ENCODE measurements around the gene SMYD3. TPM values are rescaled to one million over a fixed set of nuclear protein-coding genes. Genes with fewer than 3 reads are reported as not detected.

SMYD3 gene
- total RNA-seq, 1 donor from 2014 or later = 22.3 TPM

- no peak overlapping the region for H3K4me3 ChIP-seq
- DNase-seq (ENCODE audit: extremely low spot score in 2 of 2) = no peak
- intact Hi-C loops (cut with DNase I) = no loop called here
- TF ChIP-seq CTCF (IDR thresholded peaks at IDR 0.05) (no peak), POLR2AphosphoS5 (IDR thresholded peaks at IDR 0.05; ENCODE audit: insufficient read depth in 1 of 2, low read depth in 1 of 2) (no peak), POLR2A (IDR thresholded peaks at IDR 0.05) (no peak)
- no peaks in the 10 kb centered on the region for H3K9me3 ChIP-seq
- H3K36me3 ChIP-seq = no peaks in the 10 kb centered on the region
- no peaks in the 10 kb centered on the region for H3K4me1 ChIP-seq
- H3K27me3 ChIP-seq = no peaks in the 10 kb centered on the region
- no peak overlapping the region for H3K27ac ChIP-seq
Measured at GRCh38 chr1:246318036-246318359, 189.1 kb downstream of the SMYD3 start.

- intact Hi-C loops (cut with DNase I) = no loop called here
- H3K4me1 ChIP-seq = no peaks in the 10 kb centered on the region
- no peaks in the 10 kb centered on the region for H3K36me3 ChIP-seq
- H3K27me3 ChIP-seq = no peaks in the 10 kb centered on the region
- no peak for TF ChIP-seq POLR2AphosphoS5 (IDR thresholded peaks at IDR 0.05; ENCODE audit: insufficient read depth in 1 of 2, low read depth in 1 of 2)
- TF ChIP-seq CTCF (IDR thresholded peaks at IDR 0.05) = no peak
- TF ChIP-seq POLR2A (IDR thresholded peaks at IDR 0.05) = no peak
- no peak for DNase-seq (ENCODE audit: extremely low spot score in 2 of 2)
- no peak overlapping the region for H3K4me3 ChIP-seq
- H3K27ac ChIP-seq = no peak overlapping the region
- no peaks in the 10 kb centered on the region for H3K9me3 ChIP-seq
Measured at GRCh38 chr1:246317332-246318035, 189.6 kb downstream of the SMYD3 start.

- no peak for DNase-seq (ENCODE audit: extremely low spot score in 2 of 2)
- no peak overlapping the region for H3K4me3 ChIP-seq
- TF ChIP-seq POLR2A (IDR thresholded peaks at IDR 0.05) (no peak), POLR2AphosphoS5 (IDR thresholded peaks at IDR 0.05; ENCODE audit: insufficient read depth in 1 of 2, low read depth in 1 of 2) (no peak), CTCF (IDR thresholded peaks at IDR 0.05) (no peak)
- H3K27me3 ChIP-seq = no peaks in the 10 kb centered on the region
- H3K9me3 ChIP-seq = no peaks in the 10 kb centered on the region
- H3K27ac ChIP-seq = no peak overlapping the region
- H3K4me1 ChIP-seq = no peaks in the 10 kb centered on the region
- intact Hi-C loops (cut with DNase I) = no loop called here
- H3K36me3 ChIP-seq = no peaks in the 10 kb centered on the region
Measured at GRCh38 chr1:246311461-246311860, 195.6 kb downstream of the SMYD3 start.

GRCh38 chr1:246309247-246309884 lies 197.7 kb downstream of the SMYD3 start:
- DNase-seq (ENCODE audit: extremely low spot score in 2 of 2) = no peak
- Histone ChIP-seq H3K27me3 (no peaks in the 10 kb centered on the region), H3K9me3 (no peaks in the 10 kb centered on the region), H3K4me1 (no peaks in the 10 kb centered on the region), H3K27ac (no peak overlapping the region), H3K36me3 (no peaks in the 10 kb centered on the region), H3K4me3 (no peak overlapping the region)
- TF ChIP-seq CTCF (IDR thresholded peaks at IDR 0.05) = no peak
- no peak for TF ChIP-seq POLR2A (IDR thresholded peaks at IDR 0.05)
- TF ChIP-seq POLR2AphosphoS5 (IDR thresholded peaks at IDR 0.05; ENCODE audit: insufficient read depth in 1 of 2, low read depth in 1 of 2) = no peak
- intact Hi-C loops (cut with DNase I) = no loop called here

GRCh38 chr1:246308533-246309075 lies 198.5 kb downstream of the SMYD3 start:
- Histone ChIP-seq H3K36me3 (no peaks in the 10 kb centered on the region), H3K4me3 (no peak overlapping the region), H3K9me3 (no peaks in the 10 kb centered on the region), H3K27me3 (no peaks in the 10 kb centered on the region), H3K4me1 (no peaks in the 10 kb centered on the region), H3K27ac (no peak overlapping the region)
- intact Hi-C loops (cut with DNase I) = no loop called here
- DNase-seq (ENCODE audit: extremely low spot score in 2 of 2) = no peak
- TF ChIP-seq CTCF (IDR thresholded peaks at IDR 0.05) (no peak), POLR2A (IDR thresholded peaks at IDR 0.05) (no peak), POLR2AphosphoS5 (IDR thresholded peaks at IDR 0.05; ENCODE audit: insufficient read depth in 1 of 2, low read depth in 1 of 2) (no peak)
